ENCODE results near the gene FKTN.
"Not testable (repeated sequence)": the region's sequence is repeated elsewhere in the genome, so short reads cannot be mapped to it uniquely, and the experiment has no call there.

FKTN gene

DNA sequence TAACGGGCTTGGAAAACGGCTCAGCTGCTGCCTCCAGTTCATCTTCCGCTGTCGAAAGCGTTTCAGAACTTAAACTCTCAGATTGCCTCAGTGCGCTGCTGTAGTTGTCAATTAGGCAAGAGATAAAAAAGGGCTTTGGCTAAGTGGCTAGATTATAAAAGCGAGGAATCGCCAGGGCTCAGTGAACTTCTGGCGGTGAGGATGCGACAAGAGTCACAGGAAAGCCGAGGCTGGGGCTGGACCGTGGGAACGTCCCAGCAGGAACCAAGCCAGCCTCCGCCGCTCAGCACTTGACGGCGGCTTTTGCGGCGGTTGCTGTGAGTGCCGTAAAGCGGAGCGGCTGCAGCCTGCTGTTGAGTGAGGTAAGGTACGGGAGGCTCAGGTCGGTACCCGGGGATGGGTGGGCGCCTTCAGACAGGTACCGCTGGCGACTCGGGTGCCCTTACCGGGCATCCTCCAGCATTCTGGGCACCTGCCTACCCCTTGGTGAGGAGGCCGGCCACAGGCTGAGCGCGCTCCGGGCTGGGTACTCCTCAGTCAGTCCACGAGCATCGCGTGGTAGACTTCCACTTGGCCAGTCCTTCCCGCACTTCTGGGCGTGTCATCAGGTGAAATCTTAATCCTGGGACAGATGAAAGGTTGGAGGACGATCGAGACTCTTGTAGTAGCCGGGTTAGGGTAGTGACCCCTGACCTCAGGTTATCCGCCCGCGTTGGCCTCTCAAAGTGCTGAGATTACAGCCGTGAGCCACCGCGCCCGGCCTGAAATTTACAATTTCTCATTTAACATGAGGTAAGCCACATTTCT, at the start of gene FKTN:
Gene FKTN (plus strand): TSS at position 328 of the 807 bp plus-strand sequence. CDS start 16,902 bp downstream, outside the sequence.
- peak; percentile 91 for DNase-seq

GRCh38 chr9:105508530-105508929, 49.4 kb upstream of the FKTN start:
- DNase-seq = no peak

DNA sequence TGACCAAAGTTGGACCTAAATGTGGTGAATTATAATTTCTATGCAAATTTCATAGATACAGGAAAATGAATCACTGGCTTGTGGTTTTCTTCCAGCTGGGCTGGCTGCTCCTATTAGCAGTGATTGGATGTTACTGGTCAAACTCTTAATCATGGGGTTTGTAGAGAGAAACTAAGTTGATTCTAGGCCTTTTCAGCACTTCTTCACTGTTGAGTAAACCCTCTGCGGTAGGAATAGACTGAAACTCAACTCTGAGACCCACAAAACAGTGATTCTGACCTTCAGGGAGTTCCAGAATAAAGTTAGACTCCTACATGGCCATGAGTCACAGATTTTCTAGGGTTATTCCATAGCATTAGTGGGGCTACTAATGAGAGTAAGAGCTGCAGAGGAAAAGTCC, 47.9 kb upstream of the FKTN start:
- peak; percentile 91 for DNase-seq

GRCh38 chr9:105511446-105511845, 46.5 kb upstream of the FKTN start:
- DNase-seq = peak; percentile 60

GRCh38 chr9:105515811-105516413, 42.0 kb upstream of the FKTN start:
- DNase-seq = no peak

DNA sequence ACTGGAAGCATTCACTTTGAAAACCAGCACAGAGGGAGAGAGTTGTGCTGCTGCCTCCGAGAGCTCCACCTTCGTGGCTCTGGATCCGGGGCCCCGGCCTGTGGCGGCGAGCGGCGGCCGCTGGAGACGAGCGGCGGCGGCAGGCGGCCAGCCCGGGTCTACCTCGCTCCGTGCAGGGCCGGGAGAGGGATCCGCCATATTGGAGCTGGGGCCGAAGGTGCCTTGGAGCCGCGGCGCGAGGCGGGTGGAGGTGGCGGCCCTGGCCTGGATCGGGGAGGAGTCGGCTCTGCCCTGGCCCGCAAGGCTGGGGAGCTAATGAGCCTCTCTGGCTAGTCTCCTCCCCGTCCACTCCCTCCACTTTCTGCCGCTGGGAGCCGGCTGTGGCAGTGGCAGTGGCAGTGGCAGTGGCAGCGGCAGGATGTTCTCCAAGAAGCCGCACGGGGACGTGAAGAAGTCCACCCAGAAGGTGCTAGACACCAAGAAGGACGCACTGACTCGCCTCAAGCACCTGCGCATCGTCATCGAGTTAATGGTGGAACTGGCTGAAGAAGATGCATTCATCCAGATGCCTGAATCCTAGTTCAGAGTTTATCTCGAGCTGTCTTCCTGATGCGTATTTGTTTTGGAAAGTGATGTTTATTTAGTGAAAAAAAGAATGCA, 38.1 kb upstream of the FKTN start:
- not testable (repeated sequence) for DNase-seq

GRCh38 chr9:105520992-105521391, 36.9 kb upstream of the FKTN start:
- DNase-seq = not testable (repeated sequence)

- DNase-seq = not testable (repeated sequence)
Observed at GRCh38 chr9:105522618-105523385, 35.1 kb upstream of the FKTN start.

DNA sequence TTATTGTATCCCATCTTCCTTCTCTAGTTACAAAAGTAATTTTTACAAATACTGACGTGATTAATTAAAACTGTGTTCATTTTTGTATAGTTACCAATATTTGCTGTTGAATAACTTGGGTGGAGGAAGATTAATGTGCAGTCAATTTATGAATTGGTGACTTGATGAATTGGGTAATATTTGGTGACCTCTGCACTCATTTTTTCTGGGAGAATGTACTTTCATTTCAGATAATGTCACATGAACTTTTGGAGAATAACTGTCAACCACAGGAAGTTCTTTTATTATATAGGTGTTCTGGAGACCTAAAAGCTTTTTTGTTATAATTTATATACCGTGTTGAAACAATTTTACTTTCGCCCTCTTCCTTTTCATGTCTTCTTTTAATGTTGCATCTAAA, 26.4 kb upstream of the FKTN start:
- peak; percentile 15 for DNase-seq

DNA sequence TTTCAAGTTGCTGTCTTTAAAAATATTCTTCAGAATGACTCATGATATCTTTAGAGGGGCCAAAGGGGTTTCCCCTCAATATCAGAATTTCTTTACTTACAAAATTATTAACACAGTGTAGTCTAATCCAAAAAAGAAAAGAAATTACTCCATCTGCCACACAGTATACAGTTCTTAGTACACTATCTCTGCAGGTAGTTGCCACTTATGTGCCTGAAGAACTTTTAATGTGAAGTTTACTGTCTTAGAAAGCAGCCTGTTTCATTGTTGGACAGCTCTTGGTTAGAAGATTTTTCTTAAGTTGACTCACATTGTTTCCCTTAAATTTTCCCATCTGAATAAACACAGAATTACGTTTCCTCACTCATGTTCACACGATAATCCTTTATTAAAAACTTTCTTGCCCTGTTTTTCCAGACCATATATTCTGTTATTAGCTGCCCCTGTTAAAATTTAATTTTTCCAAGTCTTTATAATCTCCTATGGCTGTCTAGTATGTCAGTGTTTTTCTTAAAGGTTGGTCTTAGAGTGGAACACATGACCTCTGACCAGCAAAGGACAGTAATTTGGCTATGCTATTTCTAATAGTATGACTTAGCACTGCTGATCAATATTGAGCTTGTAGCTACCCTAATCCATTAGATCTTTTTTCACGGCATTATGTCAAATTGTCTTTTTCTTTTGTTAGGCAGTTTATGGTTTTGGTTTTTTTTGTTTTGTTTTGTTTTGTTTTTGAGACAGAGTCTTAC, 21.8 kb upstream of the FKTN start:
- no peak for DNase-seq

DNA sequence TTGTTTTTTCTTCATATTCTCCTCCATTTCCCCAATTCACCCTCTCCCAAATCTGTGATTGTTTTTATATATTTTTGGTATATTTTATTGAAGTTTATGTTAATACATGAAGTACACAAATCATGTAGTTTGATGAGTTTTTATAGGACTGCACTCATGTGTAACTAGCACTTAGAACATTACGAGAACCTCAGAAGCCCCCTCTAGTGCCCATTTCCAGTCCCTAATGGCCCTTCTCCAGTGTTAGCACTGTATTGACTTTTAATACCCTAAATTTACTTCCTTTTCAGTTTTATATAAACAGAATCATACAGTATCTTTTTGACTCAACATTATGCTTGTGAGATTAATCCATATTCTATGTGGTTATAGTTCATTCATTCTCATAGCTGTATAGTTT, 18.5 kb upstream of the FKTN start:
- no peak for DNase-seq

DNA sequence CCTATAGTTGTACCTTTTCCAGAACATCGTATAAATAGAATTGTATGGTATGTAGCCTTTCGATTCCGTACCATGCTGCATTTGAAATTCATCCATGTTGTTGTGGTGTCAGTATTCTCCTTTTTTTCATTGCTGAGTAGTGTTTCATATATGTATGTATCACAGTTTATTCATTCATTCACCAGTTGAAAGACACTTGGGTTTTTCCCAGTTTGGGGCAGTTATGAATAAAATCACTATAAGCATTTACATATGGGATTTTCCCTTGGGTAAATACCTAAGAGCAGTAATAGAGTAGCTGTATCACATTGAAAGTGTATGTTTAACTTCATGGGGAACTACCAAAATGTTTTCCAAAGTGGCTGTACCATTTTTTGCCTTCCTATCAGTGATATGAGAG, 16.1 kb upstream of the FKTN start:
- peak; percentile 75 for DNase-seq

DNA sequence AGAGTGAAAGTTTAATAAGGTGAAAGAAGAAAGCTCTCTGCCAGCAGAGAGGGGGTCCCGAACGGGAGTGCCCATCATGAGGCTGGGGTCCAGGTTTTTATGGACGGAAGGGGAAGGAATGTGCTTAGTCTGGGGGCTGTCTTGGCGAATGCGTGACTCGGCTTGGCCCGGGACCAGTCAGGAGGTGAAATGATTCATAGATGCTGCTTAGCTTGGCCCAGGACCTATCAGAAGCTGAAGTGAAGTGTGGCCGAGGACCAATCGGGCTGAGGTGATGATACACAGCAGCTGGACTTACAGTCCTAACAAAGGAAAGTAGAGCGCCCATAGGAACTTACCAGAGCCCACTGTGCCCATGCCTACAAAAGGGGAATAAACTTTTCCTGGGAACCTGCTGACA, 3.9 kb upstream of the FKTN start:
- DNase-seq = no peak

GRCh38 chr9:105572455-105572854, 14.5 kb downstream of the FKTN start:
- no peak for DNase-seq

DNA sequence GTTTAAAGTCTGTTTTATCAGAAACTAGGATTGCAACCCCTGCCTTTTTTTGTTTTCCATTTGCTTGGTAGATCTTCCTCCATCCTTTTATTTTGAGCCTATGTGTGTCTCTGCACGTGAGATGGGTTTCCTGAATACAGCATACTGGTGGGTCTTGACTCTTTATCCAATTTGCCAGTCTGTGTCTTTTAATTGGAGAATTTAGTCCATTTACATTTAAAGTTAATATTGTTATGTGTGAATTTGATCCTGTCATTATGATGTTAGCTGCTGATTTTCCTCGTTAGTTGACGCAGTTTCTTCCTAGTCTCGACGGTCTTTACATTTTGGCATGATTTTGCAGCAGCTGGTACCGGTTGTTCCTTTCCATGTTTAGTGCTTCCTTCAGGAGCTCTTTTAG, 22.0 kb downstream of the FKTN start:
- not testable (repeated sequence) for DNase-seq

DNA sequence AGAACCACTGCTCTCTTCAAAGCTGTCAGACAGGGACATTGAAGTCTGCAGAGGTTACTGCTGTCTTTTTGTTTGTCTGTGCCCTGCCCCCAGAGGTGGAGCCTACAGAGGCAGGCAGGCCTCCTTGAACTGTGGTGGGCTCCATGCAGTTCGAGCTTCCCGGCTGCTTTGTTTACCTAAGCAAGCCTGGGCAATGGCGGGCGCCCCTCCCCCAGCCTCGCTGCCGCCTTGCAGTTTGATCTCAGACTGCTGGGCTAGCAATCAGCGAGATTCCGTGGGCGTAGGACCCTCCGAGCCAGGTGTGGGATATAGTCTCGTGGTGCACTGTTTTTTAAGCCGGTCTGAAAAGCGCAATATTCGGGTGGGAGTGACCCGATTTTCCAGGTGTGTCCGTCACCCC, 23.6 kb downstream of the FKTN start:
- not testable (repeated sequence) for DNase-seq

- DNase-seq = no peak
Observed at GRCh38 chr9:105593145-105593544, 35.2 kb downstream of the FKTN start.

- peak; percentile 67 for DNase-seq
Observed at GRCh38 chr9:105608721-105609598, 51.0 kb downstream of the FKTN start.

- no peak for DNase-seq
Observed at GRCh38 chr9:105621001-105621400, 63.1 kb downstream of the FKTN start.

DNA sequence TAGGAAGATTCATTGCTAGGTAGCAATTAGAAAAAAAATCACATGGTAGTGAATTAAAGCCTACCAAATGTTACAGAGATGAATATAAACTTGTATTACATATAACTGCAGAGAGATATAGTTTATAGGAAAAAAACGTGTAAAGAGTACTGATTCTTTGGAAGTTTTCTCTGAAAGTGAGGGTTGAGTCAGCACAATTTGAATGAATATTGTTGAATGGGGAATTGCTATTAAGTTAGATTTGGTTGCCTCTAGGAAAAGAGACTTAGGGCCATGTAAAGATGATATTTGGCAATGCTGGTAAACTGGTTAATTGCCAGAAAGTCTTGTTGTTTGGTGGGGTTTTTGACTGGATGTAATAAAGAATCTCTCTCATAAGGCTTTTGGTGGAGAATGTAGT, 67.2 kb downstream of the FKTN start:
- no peak for DNase-seq

DNA sequence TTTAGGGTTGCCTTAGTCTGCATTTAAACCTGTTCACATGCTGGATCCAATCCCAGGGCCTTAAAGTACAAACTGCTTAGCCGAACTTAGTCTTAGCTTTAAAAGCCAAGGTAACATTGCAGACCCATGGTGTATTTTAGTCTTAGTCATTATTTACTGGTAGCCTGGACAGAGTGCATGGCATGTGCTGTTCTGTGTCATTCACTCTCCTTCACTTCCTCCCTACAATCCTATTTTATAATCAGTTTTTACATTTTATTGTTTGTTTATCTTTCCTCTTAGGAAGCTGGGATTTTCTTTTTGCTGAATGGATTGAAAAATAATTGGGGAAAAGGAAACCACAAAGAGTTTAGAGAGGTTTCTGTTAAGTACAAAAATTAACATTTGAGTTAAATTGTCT, 74.9 kb downstream of the FKTN start:
- no peak for DNase-seq

Data from suppressor macrophage treated with lipopolysaccharide for 4 hours (primary cell).